GM19463 (cell line): ENCODE data around the gene FAM120B.

ENCODE experiments used
- ATAC-seq: cut with Tn5 transposase; IDR thresholded peaks from one replicate; pipeline ENCODE4 v1.9.1; 2021; ENCODE audit warnings: mild to moderate bottlenecking, moderate library complexity; ENCODE audit not compliant: unreplicated experiment

FAM120B gene

DNA sequence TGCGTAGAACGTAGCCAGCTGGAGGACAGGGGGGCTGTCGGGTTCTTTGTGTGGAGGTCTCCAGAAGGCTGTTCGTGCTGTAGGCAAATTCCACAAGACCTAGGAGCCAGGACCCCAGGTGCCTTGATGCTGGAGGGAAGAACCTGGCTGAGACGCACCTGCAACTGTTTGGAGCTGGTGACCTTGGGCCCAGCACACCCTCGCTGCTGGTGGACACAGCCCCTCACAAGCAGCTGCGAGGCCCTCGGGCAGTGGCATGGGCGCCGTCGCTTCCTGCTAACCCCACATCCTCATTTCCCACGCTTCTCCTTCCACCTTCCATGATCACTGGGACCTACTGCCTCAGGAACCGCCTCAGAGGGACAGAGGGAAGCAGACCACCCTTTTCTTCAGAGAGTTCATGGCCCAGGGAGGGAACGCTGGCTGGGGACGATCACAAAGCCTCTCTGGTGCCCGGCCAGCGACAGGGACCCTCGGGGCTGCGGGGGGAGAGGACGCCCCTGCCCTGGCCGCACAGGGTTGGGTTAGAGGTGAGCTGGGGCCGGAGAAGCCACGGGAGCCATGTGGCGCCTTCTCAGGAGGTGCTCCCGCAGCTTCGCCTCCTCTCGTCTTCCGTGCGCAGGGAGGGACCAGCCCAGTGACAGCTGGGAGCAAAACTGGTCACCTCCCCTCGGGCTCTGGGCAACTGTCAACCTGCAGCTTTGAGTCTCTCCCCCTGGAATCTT is 34.1 kb upstream of the FAM120B start:
- ATAC-seq, result no peak

DNA sequence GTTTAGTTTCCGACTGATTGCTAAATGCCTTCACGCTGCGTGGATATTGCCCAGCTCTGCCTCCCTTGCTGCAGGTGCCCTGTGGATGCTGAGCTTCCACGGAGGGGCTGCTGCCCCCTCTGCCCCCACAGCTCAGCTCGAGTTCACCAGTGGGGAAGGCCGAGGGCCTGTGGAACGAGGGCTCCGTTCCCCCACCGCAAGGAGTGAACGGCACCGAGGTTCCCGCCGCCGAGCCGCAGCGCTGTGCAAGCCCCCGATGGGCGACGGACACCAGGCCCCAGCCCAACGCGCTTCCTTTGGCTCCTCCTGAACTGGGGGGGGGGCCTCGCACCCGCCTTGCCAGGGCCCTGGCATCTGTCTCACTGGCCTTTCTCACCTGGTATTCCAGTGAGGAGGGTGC is 33.4 kb upstream of the FAM120B start:
- ATAC-seq, result no peak

DNA sequence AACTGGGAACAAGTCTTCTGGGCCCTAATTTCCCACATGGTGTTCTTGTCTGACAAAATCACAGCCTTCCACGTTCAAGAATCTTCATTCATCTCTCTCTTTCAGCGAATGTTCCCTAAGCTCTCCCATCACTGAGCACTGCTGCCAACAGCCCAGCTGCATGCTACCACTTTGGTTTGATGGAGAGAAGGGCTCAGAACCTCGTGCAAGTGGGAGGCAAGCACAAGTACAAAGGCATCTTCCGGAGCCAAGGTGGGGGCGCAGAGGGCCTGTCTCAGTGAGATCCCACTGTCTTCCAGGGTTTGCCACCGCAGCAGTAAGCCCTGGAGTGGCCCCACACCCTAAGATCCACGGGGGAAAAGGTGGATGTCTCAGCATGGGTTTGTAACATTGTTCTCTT is 32.9 kb upstream of the FAM120B start:
- ATAC-seq, result no peak

DNA sequence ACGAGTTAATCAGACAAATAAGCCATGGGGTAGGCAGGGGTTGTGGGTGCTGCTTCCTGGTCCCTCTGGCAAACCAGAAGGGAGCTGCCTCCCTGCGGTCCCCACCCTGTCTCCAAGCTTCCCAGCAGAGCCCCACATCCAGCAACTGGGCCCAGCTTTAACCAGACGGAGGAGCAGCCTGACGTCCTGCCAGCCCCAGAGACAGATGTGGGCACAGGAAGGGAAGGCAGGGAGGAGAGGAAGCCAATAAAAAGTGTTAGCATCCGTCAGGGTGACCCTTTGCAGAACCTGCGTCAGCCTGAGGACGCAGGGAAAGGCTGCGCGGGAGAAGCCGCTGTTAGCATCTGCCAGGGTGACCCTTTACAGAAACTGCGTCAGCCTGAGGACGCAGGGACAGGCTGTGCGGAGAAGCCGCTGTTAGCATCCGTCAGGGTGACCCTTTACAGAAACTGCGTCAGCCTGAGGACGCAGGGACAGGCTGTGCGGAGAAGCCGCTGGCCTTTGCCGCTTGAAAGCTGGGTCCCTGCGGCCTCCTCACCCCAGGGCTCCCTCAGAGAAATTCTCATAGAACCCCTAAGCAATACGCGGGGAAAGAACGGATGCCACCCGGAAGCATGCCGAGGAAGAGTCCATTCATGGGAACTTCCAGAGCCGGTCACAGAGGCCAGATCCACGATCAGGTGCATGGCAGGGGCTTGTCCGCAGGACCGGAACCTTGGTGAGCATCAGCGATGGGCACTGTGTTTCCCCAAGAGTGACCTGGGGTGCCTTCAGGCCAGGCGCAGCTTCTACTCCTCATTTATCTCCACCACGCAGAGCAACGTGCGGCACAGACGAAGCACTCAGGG is 31.6 kb upstream of the FAM120B start:
- ATAC-seq, result no peak

DNA sequence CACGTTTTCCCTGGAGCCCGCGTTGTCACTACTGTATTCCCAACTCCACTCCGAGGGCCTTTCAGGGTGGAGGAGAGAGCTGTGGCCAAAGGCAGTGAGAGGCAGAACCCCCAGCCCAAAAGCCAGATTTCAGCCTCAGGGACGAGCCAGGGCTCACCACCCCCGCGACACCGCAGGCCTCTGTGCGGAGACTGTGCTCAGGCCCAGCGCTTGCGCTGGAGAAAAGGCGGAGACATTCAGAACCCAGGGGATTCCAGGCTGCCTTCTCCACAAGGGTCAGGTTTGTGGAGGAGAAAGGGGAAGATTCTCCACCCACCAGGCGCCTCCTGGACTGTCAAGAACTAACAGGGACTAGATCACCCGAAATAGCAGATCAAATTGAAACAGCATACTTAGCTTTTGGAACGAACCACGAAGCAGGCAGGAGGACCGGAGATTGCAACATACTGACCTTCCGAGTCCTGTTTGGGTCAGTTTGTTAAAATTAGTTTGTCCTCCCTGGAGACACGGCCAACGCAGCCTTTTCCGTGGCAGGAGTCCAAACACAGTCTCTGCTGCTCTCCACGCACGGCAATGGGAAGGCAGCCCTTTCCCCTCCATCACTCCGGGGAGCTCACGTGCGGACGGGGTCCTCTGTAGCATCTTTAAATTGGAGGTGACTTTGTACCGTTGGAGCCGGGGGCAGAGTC is 30.0 kb upstream of the FAM120B start:
- no peak for ATAC-seq

DNA sequence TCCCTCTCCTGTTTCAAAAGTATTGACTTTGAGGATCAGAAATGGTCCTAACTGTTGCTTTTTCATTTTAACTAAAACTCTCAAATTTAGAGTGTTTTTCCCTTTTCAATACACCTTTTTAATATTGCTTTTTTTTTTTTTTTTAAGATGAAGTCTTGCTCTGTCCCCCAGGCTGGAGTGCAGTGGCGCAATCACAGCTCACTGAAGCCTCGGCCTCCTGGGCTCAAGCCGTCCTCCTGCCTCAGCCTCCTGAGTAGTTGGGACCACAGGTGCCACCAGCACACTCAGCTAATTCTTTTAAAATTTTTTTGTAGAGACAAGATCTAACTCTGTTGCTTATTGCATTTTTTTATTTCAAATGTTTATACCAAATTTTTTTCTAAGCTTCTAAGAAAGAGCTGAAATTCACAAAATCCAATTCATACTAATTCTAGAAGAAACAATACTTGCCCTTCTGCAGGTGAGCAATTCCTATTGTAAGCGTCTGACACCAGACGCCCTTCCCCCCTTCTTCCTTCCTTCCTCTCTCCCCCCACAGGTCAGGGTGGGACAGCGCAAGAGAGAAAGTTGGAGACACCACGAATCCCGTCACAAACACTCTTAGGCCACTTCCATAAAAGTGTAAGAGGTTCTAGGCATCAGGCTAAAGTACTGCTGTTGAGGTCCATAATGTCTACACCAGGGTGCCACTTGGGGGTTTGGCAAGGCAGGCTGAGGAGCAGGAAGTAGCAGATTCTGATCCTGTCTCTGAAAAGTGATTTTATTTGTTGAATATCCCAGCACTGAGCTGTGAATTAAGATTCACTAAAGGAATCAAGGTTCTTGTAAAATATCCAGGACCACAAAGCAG is 28.4 kb upstream of the FAM120B start:
- ATAC-seq, result no peak

DNA sequence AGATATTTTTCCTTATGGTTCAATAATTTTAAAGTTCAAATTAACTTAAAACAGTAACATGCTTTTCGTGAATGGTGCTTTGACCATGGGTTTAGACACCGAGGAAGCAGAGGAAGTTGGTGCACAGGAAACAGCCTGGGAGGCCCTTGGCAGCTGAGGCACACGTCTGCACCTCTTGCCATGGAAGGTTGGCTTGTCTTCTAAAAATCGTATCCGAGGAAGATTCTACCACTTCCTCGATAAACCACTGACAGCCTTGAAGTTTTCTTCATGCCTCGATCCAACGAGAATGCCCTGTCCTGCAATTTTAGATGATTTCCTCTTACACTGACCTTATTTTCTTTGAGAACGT is 27.8 kb upstream of the FAM120B start:
- no peak for ATAC-seq

DNA sequence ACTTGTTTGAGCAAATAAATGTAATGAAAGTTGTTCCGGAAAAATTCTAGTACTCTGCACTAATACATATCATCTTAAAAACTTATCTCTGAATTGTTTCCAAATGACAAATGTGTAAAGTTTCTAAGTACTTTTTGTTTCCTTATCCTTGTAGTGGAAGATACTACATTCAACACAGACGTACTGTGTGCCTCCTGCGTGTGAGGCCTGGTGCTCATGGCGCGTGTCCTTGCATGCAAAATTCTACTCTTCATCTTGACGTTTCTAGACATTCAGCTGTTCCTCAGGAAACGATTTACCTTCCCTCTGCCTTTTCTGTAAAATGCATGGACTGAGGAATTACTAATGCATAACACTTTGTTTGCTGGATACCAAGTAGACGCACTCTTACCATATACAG is 27.1 kb upstream of the FAM120B start:
- no peak for ATAC-seq

DNA sequence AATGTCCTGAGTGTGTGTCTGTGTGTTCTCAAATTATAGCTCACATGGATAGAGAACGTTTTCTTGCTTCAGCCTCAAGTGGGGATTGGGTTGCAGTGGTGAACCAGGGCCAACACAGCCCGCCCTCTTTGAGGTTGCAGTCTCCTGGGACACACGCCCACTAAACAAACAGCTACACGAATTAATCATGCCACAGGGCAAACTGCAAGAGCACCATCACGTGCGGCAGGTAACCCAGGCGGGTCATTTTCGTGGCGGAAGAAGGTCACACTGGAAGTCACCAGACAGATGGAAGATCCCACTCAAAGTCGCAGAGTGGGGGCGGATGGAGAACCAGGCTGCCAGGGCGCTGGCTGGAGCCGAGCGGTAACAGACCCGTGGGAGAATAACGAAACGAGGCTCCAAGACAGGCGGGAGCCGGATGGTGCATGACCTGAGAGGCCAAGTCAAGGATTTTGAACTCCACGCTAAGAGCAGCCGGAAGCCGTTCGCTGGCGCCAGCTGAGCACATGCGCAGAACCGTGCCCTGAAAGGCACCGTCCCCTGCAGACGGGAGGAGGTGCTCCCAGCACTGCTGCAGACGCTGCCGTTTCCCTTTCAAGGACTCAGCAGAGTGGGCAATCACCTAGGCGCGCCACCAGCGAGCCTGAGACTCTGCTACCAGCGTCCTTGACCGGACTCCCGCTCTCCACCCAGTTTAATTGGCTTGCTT is 26.4 kb upstream of the FAM120B start:
- no peak for ATAC-seq

DNA sequence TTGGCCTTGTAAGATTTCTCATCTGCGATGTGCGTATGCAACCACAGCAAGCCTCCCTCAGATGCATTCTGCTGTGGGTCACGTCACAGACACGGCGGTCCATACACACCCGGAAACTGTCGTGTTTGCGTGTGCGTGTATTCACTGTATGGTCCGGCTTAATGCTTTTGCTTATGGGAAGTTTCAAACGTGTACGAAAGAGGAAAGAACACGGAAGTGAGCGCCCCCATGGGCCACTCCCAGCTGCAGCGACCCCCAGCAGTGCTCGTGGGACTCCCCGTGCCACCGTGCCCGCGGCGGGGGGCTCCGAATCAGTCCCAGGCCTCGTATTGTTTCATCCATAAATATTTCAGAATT is 25.9 kb upstream of the FAM120B start:
- ATAC-seq, result no peak

DNA sequence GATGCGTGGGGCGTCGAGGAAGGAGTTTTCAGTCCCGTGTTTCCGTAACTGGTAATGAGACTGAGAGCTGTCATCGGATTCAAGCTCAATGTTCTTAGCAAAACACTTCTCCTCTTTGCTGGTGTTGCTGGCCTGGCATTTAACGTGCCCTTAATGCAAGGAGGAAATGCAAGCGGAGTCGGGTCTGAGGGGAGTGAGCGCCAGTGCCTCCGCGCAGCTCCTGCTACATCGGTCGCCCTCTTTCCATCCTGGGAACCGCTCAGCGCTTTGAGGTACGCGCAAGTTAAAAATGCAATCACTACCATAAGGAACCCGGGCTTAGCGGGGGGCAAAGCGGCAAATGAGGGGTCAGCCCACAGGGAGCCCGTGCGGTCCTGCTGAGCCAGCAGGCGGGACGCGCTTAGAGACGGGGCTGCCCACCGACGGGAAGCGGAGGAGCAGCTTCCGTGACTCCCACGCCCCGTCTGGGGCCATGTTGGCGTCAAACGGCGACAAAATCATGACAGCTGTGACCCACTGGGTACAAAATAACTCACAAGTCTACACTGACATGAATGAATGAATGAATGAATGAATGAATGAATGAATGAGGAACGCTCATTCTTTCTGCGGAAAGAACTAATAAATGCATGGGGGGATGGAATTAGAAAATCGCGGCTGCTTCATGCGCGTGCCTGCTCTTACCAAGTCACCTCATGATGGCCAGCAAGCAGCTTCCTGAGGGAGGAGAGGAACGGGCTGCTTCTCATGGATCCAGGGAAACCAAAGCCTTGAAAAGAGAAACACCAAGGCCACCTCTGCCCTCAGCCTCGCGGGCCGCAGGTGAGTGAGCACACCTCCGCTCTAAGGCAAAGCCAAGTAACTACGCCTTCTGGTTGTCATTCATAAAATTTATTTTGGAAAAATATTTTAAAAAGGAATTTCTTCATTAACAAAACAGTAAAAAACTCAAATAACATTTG is 24.9 kb upstream of the FAM120B start:
- no peak for ATAC-seq

DNA sequence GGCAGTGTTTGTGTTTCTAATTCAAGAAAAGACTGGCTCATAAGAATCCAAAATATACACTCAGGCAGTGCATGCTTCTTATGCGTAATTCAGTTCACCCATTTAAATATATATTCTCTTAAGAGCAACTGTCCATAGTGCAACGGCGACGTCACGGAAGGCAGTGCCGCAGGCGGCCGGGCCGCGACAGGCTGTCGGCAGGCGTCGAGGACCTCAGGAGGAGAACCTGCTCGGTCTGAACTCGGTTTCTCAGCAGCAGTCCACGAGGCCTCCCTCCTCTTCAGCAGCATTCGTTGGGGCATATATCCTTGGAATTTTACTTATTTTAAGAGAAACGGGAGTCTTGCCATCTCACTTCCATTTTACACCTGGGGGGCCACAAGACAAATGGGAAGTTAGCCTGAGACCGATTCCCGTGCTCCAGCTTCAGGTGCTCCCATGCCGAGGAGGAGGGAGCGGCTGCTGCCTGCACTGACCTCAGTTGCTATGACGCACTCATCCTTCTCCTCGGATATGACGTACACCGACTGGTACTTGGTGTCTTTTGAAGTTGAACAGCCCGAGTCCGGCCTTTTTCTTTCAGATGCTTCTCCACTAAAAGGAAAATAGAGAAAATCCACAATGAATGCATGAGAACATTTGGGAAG is 23.9 kb upstream of the FAM120B start:
- no peak for ATAC-seq

DNA sequence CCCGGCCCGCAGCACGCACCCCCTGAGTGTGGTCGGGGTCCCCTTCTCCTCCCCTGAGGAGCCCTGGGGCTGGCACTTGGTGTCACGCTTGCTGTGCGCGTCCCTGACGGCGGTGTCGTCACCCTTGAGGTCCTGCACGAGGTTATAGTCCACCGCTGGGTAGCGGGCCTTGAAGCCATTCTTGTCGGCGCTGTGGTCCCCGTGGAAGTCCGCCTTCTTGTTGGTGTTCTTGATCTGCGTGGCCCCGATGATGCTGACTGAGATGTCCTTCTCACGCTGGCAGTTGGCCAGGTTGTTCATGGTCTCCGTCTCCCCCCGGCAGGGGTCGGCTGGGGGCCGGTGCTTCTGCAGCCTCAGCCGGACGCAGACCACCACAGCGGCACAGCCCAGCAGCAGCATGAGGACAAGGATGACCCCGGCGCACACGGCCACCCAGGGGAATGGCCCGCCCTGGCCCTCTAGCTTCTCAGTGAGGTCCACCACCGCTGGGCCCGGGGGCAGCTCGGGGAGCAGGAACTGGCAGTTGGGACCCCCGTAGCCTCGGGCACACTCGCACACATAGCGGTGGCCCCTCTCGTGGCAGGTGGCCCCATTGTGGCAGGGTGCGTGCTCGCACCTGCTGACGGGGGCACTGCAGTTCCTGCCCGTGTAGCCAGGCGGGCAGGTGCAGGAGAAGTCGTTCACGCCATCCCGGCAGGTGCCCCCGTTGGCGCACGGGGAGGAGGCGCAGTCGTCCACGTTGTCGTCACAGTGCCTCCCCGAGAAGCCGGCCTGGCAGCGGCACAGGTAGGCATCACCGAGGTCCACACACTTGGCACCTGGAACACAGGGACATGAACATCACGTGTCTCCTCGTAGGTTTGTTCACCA is 23.1 kb upstream of the FAM120B start:
- no peak for ATAC-seq

DNA sequence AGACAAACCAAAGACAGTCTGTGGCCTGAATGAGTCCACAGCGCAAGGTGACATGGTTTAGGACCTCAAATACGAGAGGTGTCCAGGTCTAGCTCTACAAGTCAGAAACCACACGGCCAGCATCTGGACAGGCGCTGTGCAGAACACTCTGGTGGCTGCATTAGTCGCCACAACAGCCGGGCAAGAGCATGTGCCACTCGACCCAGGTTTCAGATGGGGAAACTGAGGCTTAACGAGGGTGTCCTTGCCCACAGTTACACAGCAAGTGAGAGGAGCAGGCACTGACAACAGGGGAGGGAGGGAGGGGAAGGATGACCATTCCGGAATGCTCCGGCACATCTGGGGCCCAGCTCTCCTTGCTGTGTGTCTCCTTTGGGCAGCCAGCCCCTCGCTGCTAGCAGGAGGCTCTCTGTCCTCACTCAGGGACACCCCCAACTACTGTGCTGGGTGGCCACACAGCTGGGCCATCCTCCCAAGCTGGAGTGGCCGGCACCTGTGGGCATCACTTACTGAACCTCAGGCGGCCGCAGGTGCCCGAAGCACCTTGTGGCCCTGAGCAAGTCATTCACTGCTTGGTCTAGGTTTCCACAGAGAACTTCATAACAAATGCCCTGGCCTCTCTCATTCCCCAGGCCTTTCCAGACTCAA is 22.3 kb upstream of the FAM120B start:
- ATAC-seq, result no peak

DNA sequence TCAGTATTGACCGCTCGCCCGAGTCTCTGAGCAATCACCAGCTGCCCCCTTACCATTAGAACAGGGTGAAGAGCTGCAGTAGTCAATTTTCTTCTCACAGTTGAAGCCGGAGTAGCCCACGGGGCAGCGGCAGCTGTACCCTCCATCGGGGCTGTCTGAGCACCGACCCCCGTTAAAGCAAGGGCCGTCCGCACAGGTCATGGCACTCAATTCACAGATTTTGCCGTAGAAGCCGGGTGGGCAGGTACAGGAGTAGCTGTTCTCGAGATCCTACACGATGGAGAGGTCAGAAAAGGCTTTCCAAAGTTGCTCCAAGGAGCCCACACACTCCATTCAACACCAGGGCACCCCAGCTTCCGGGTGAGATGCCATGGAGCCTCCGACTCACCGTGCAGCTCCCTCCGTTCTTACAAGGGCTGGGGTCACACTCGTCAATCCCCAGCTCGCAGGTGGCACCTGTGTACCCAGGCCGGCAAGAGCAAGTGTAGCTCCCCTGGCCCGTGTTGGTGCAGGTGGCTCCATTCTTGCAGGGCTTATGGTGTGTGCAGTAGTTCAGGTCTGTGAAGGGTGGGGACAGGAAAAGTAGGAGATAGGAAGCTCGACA is 21.6 kb upstream of the FAM120B start:
- ATAC-seq, result no peak

DNA sequence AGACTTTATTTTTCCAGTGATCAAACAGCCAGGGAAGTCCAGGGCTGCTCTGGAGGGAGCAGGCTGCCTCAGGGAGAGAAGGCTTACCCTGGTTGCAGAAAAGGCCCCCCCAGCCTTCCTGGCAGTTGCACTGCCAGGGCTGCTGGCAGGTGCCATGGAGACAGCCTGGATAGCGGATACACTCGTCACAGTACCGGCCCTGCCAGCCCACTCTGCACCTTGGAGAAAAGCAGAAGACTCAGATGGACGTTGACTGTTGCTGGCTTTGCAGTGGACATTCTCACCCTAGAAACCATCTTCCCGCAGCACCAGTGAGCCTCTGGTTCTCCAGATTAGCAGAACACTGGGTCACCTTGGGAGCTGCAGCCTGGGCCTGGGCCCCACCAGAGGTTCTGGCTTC is 21.1 kb upstream of the FAM120B start:
- no peak for ATAC-seq
